RWPE1 (cell line): ENCODE results near the gene UBE2K.
"Not testable (repeated sequence)": the region's sequence is repeated elsewhere in the genome, so short reads cannot be mapped to it uniquely, and the experiment has no call there.

Experiments used
- CTCF ChIA-PET: fragments of 350-600 bp; sonication (Branson Sonifier 250); formaldehyde crosslinking; extraction: SDS; loops from one replicate; lab custom pipeline; 2021; lab: Yijun Ruan, JAX
- POLR2A ChIA-PET: fragments of 400-600 bp; formaldehyde crosslinking; extraction: SDS; loops from one replicate; lab custom pipeline; 2020; ENCODE audit warnings: antibody characterized with exemption; ENCODE audit not compliant: low non-redundant PET; lab: Yijun Ruan, JAX
- DNase-seq: peaks from one replicate; pipeline ENCODE4 v3.0.0; 2012; ENCODE audit warnings: low spot score
- H3K27ac ChIP-seq: fragments of 450-650 bp; 2 replicates; pipeline ENCODE4 v1.5.1; 2017
- CTCF ChIP-seq: fragments of 450-650 bp; conservative IDR thresholded peaks from 2 replicates; pipeline ENCODE4 v1.5.1; 2017; ENCODE audit warnings: low read depth, mild to moderate bottlenecking

Gene UBE2K

DNA sequence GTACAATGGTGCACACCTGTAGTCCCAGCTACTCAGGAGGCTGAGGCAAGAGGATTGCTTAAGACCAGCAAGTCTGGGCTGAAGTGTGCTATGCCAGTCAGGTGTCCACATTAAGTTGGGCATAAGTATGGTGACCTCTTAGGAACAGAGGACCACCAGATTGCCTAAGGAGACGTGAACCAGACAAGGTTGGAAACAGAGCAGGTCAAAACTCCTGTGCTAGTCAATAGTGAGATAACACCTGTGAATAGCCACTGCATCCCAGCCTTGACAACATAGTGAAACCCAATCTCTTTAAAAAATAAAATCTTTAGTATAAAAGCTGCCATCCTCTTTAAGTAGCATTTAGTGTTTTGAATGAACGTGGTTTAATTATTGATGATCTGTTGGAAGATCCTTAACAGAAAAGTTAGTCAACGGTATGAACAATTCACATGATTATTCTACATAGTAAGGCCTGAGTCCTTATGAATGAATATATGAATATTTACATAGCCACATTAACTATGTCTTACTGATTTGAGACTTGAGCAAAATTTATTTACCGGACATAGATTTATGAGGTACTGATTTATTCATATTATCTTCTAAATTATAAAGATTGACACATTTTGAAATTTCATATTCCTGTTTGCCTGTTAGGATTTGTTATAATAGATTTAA lies 63.2 kb downstream of the UBE2K start:
- ChIA-PET CTCF (no interaction called here), POLR2A (no interaction called here)
- DNase-seq, result no peak
- TF ChIP-seq CTCF, result no peak
- no peak overlapping the region for H3K27ac ChIP-seq

DNA sequence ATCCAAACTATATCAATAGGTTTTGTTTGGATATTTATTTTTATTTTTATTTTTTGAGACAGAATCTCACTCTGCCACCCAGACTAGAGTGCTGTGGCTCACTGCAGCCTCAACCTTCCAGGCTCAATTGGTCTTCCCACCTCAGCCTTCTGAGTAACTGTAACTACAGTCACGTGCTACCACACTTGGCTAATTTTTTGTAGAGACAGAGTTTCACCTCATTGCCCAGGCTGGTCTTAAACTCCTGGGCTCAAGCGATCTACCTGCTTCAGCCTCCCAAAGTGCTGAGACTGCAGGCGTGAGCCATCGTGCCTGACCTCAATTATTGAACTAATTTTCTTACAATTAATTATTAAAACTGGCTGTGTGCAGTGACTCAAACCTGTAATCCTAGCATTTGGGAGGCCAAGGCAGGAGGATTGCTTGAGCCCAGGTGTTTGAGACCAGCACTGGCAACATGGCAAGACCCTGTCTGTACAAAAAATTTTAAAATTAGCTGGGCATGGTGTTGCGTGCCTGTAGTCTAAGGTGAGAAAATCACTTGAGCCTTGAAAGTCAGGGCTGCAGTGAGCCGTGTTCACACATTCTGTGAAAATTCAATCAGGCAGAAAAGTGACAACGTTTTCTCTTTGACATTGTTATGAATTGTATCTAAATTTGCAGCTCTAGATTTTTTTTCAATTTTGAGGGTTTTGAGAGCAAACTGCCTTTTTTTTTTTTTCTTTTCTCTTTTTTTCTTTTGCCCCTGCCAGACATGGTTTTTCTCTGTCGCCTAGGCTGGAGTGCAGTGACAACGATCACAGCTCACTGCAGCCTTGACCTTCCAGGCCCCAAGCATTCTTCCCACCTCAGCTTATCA lies 66.0 kb downstream of the UBE2K start:
- ChIA-PET POLR2A (no interaction called here), CTCF (interaction anchor here (0.6 to 0.7 kb wide), 3 partner anchors 22 to 280 kb away, joined by 3 to 5 read pairs (median 3); no protein-coding TSS in a partner anchor)
- TF ChIP-seq CTCF, result no peak
- DNase-seq, result no peak
- H3K27ac ChIP-seq, result no peak overlapping the region

DNA sequence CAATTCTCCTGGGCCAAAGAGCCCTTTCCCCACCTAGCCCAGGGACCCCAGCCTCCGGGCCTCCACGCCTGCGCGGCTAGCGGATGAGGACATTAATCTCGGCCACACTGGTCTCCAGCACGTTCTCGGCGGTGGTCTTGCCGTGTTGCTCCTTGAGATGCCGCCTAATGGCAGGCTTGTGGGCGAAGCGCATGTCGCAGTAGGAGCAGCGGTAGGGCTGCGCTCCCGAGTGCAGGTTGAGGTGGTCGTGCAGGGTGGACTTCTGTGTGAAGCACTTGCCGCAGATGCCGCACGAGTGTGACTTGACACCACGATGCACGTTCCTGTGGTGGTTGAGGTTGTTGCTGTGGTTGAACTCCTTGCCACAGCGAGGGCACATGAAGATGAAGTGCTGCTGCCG lies 72.1 kb downstream of the UBE2K start:
- CTCF ChIA-PET, result no interaction called here
- no peak for TF ChIP-seq CTCF
- DNase-seq, result no peak
- POLR2A ChIA-PET, result no interaction called here
- H3K27ac ChIP-seq, result no peak overlapping the region

DNA sequence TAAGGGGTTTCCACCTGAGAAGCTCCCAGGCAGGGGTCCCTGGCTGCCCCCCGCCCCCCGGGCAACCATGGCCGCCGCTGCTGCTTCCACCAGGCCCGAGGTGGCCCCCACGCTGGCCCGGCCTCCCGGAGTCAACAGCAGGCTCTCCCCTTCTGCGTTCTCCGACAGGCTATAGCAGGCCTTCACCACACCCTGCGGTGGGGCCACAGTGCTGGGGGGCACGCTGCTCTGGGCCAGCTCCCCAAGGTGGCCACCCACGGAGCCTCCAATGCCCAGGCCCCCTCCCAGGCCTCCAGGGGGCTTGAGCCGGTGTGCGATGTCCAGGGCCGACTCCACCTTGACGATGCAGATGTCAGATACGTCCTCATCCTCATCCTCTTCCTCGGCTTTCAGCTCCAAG lies 72.5 kb downstream of the UBE2K start:
- POLR2A ChIA-PET, result no interaction called here
- CTCF ChIA-PET, result no interaction called here
- no peak overlapping the region for H3K27ac ChIP-seq
- no peak for TF ChIP-seq CTCF
- no peak for DNase-seq

DNA sequence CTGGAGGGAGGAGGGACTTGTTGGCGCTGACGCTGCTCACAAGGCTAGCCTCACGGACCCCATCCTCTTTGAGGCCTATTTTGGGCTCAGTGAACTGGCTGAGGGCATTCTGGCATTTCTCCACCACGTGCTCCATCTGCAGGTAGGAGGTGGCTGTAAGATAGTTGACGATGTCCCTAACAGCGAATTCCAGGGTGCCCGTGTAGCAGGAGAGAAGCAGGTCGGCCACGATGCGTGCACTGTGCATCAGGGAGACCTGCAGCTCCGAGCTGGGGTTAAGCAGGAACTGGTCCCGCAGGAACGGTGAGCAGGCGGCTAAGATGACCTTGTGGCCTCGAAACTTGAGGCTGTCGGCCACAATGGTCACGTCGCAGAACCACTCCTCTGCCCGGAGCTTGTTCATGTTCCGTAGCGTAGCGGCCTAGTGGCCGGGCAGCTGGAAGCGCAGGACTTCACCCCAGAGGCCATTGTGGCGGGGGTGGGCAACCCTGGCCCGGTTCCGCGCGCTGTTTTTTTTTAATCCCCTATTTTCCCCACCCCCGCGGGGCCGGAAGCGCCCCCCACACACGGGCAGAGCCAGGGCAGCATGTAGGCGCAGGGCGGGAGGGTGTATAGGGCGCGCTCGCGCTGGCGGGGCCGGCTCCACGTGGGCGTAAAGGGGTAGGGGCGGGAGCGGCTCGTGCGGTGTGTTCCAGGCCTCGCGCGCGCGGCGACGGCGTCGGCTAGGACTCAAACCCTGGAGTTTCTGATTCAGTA lies 73.2 kb downstream of the UBE2K start:
- ChIA-PET CTCF (no interaction called here), POLR2A (no interaction called here)
- no peak for DNase-seq
- TF ChIP-seq CTCF, result no peak
- no peak overlapping the region for H3K27ac ChIP-seq

GRCh38 chr4:39781988-39782387 lies 84.1 kb downstream of the UBE2K start:
- CTCF ChIA-PET, DNase-seq, POLR2A ChIA-PET, H3K27ac ChIP-seq: not testable (repeated sequence)
